Left renal cortex interstitium (tissue), 4 donors: ENCODE data around the gene TSACC. TPM values are rescaled to one million over a fixed set of nuclear protein-coding genes. Genes with fewer than 3 reads are reported as not detected.

ENCODE experiments used
- DNase-seq, 4 donors: peaks; one replicate each; pipeline ENCODE4 v3.0.0-alpha.2; 2013; ENCODE audit warnings: low read depth in 4 of 4, low spot score in 2 of 4, missing footprints in 1 of 4
- polyA plus RNA-seq, 4 donors: library from polyadenylated mRNA; unstranded; fragments of 120-200 nt; gene quantifications; one replicate each; pipeline ENCODE4 v1.2.1, GENCODE V29; 2013; ENCODE audit not compliant: insufficient read length in 4 of 4

The TSACC gene
- polyA plus RNA-seq, 4 donors = 0.57 to 2.3 (median 1.6) TPM

DNA sequence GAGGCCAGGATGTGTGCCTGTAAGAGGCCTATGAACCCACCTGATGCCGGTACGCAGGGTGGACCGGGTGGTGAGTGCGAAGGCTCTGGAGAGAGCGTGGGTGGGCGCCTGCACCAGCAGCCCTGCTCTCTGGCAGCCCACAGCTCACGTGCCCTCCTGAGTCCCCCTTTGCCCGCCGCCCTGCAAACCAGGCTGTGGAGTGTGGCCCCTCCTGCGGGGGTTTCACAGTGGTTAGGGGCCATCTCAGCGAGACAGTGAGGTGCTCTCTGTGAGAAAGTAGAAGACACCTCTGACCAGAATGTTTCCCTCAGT lies 53.0 kb downstream of the TSACC start:
- DNase-seq = no peak

GRCh38 chr1:156391701-156392100 lies 53.4 kb downstream of the TSACC start:
- DNase-seq = no peak

DNA sequence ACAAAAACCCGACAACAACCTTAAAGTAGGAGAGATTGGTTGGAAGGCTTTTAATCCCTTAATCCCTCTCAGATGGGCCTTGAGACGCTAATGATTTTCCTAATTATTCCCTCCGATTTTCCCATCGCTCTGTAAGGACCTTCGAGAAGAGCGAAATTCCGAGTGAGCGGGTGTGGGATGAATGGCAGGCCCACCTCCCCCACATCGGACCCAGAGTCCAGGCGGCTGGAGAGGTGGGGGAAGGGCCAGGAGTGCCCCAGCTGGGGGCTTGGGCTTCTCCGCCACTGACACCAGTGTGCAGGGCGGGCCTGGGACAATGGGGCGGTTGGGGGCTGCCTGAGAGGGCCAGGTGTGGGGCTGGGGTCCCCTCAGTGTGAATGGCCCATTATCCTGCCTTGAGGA lies 54.1 kb downstream of the TSACC start:
- no peak for DNase-seq

DNA sequence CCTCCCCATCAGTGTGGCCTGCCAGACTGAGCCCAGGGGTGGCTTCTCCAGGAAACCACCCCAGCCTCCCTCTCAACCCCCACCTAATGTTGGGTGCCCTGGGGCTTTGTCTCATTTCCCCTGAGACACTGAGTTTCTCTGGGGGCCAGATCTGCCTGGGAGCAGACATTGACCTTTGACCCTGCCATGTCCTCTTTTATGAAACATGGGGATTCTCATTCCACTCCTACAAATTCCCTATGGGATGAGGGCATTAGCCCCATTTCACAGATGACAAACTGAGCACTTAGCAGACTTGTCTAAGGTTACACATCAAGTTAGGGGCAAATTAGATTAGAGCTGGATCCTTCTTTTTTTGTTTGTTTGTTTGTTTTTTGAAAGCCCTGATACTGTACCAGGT lies 54.8 kb downstream of the TSACC start:
- no peak for DNase-seq

- DNase-seq = no peak
Observed at GRCh38 chr1:156394082-156394481, 55.8 kb downstream of the TSACC start.

GRCh38 chr1:156394835-156395461 lies 56.6 kb downstream of the TSACC start:
- DNase-seq = no peak

Other genes with a start within 250 kb of the TSACC start
- 100 to 1,000 TPM in 3 of 4 donors, 10 to 100 TPM in 1; 81.2 to 114 (median 104) TPM for gene LMNA, start 223.8 kb upstream of the TSACC start, polyA plus RNA-seq
- gene SEMA4A, start 184.9 kb upstream of the TSACC start, polyA plus RNA-seq = 10 to 100 TPM; 18.3 to 24.5 (median 22.1) TPM
- 10 to 100 TPM; 23.5 to 32.0 (median 28.6) TPM for gene SLC25A44, start 144.4 kb upstream of the TSACC start, polyA plus RNA-seq
- gene PMF1, start 125.5 kb upstream of the TSACC start, polyA plus RNA-seq = 100 to 1,000 TPM in 2 of 4 donors, 10 to 100 TPM in 2; 78.4 to 103 (median 97.6) TPM
- gene BGLAP, start 96.3 kb upstream of the TSACC start, polyA plus RNA-seq = 1 to 10 TPM; 1.0 to 7.5 (median 4.3) TPM
- 1 to 10 TPM; 2.9 to 8.0 (median 4.9) TPM for gene PAQR6, start 90.5 kb upstream of the TSACC start, polyA plus RNA-seq
- gene SMG5, start 55.7 kb upstream of the TSACC start, polyA plus RNA-seq = 10 to 100 TPM; 54.5 to 76.2 (median 62.1) TPM
- 1 to 10 TPM; 4.8 to 8.2 (median 7.0) TPM for gene TMEM79, start 54.2 kb upstream of the TSACC start, polyA plus RNA-seq
- gene GLMP, start 42.8 kb upstream of the TSACC start, polyA plus RNA-seq = 10 to 100 TPM; 54.6 to 73.3 (median 65.4) TPM
- not detected for gene VHLL, start 39.2 kb upstream of the TSACC start, polyA plus RNA-seq
- 100 to 1,000 TPM; 313 to 386 (median 330) TPM for gene CCT3, start 234 bp upstream of the TSACC start, polyA plus RNA-seq
- gene RHBG, start 30.7 kb downstream of the TSACC start, polyA plus RNA-seq = 10 to 100 TPM in 3 of 4 donors, 1 to 10 TPM in 1; 8.0 to 24.3 (median 17.0) TPM
- gene MEF2D, start 162.2 kb downstream of the TSACC start, polyA plus RNA-seq = 10 to 100 TPM; 20.8 to 32.8 (median 24.3) TPM
- 10 to 100 TPM in 3 of 4 donors, 1 to 10 TPM in 1; 9.6 to 18.8 (median 14.6) TPM for gene IQGAP3, start 234.0 kb downstream of the TSACC start, polyA plus RNA-seq
- 1 to 10 TPM in 3 of 4 donors, under 1 TPM in 1; 0.97 to 2.3 (median 1.4) TPM for gene TTC24, start 241.2 kb downstream of the TSACC start, polyA plus RNA-seq